Mesenteric fat pad (tissue), 1 donor: ENCODE results near the gene OR2A2. TPM values are rescaled to one million over a fixed set of nuclear protein-coding genes. Genes with fewer than 3 reads are reported as not detected.

Source experiments
- DNase-seq: peaks from one replicate; pipeline ENCODE4 v3.0.0-alpha.2; 2020; ENCODE audit warnings: low spot score
- total RNA-seq: library from RNA; stranded (reverse); fragmentation: NEBNext Ultra II Directional; extraction: Animal tissue kit (Norgen Biotek cat#: 25700); gene quantifications from one replicate; pipeline ENCODE4 v1.2.1, GENCODE V29; 2021
- donor health status: DM: yes; HTN: yes; CAD: no.

OR2A2 gene
- total RNA-seq, 1 donor from 2014 or later = not detected

GRCh38 chr7:144137501-144137900 lies 28.1 kb downstream of the OR2A2 start:
- DNase-seq = no peak

GRCh38 chr7:144142187-144142586 lies 32.8 kb downstream of the OR2A2 start:
- no peak for DNase-seq

GRCh38 chr7:144144426-144144825 lies 35.0 kb downstream of the OR2A2 start:
- DNase-seq = no peak

GRCh38 chr7:144148224-144148827 lies 38.9 kb downstream of the OR2A2 start:
- DNase-seq = no peak

- no peak for DNase-seq
Observed at GRCh38 chr7:144158861-144159260, 49.5 kb downstream of the OR2A2 start.

Other genes starting within 250 kb of the OR2A2 start
- gene TCAF1, start 207.4 kb upstream of the OR2A2 start, total RNA-seq = 50.8 TPM
- not detected for gene OR2F2, start 174.3 kb upstream of the OR2A2 start, total RNA-seq
- gene OR2F1, start 154.7 kb upstream of the OR2A2 start, total RNA-seq = not detected
- not detected for gene OR6B1, start 109.3 kb upstream of the OR2A2 start, total RNA-seq
- not detected for gene OR2A5, start 60.6 kb upstream of the OR2A2 start, total RNA-seq
- not detected for gene OR2A25, start 39.8 kb upstream of the OR2A2 start, total RNA-seq
- gene OR2A12, start 23.3 kb upstream of the OR2A2 start, total RNA-seq = not detected
- gene OR2A14, start 13.6 kb downstream of the OR2A2 start, total RNA-seq = not detected
- gene CTAGE4, start 73.9 kb downstream of the OR2A2 start, total RNA-seq = 0.58 TPM
- gene ARHGEF35, start 86.2 kb downstream of the OR2A2 start, total RNA-seq = 7.2 TPM
- gene OR2A42, start 130.0 kb downstream of the OR2A2 start, total RNA-seq = not detected
- gene OR2A7, start 155.2 kb downstream of the OR2A2 start, total RNA-seq = 3.8 TPM
- gene CTAGE8, start 159.7 kb downstream of the OR2A2 start, total RNA-seq = 0.71 TPM
- gene OR2A1, start 202.8 kb downstream of the OR2A2 start, total RNA-seq = 0.16 TPM
- 9.4 TPM for gene ARHGEF5, start 245.8 kb downstream of the OR2A2 start, total RNA-seq